ENCODE measurements around the gene P2RX6.

Gene P2RX6

GRCh38 chr22:20991252-20992055, 23.5 kb upstream of the P2RX6 start:
- in situ Hi-C loops (cut with MboI; ENCODE audit: low pct_unique_long_range_greater_than_20kb, low sequenced_read_pairs, unreplicated experiment): no loop called here
- TF ChIP-seq CTCF (IDR thresholded peaks at IDR 0.05; ENCODE audit: extremely low read depth, insufficient read depth, missing control alignments): no peak
- DNase-seq (ENCODE audit: low spot score): no peak

GRCh38 chr22:20992056-20992442, 22.9 kb upstream of the P2RX6 start:
- DNase-seq (ENCODE audit: low spot score): no peak
- no peak for TF ChIP-seq CTCF (IDR thresholded peaks at IDR 0.05; ENCODE audit: extremely low read depth, insufficient read depth, missing control alignments)
- in situ Hi-C loops (cut with MboI; ENCODE audit: low pct_unique_long_range_greater_than_20kb, low sequenced_read_pairs, unreplicated experiment): no loop called here

- TF ChIP-seq CTCF (IDR thresholded peaks at IDR 0.05; ENCODE audit: extremely low read depth, insufficient read depth, missing control alignments): no peak
- in situ Hi-C loops (cut with MboI; ENCODE audit: low pct_unique_long_range_greater_than_20kb, low sequenced_read_pairs, unreplicated experiment): no loop called here
- DNase-seq (ENCODE audit: low spot score): no peak
Measured at GRCh38 chr22:20992456-20993303, 22.3 kb upstream of the P2RX6 start.

GRCh38 chr22:20993304-20994127, 21.4 kb upstream of the P2RX6 start:
- in situ Hi-C loops (cut with MboI; ENCODE audit: low pct_unique_long_range_greater_than_20kb, low sequenced_read_pairs, unreplicated experiment): no loop called here
- no peak for TF ChIP-seq CTCF (IDR thresholded peaks at IDR 0.05; ENCODE audit: extremely low read depth, insufficient read depth, missing control alignments)
- DNase-seq (ENCODE audit: low spot score): no peak

- in situ Hi-C loops (cut with MboI; ENCODE audit: low pct_unique_long_range_greater_than_20kb, low sequenced_read_pairs, unreplicated experiment): no loop called here
Measured at GRCh38 chr22:20994128-20994901, 20.6 kb upstream of the P2RX6 start.

More at GRCh38 chr22:20994128-20994901, 20.6 kb upstream of the P2RX6 start:
- no peak for DNase-seq (ENCODE audit: low spot score)
- TF ChIP-seq CTCF (IDR thresholded peaks at IDR 0.05; ENCODE audit: extremely low read depth, insufficient read depth, missing control alignments): no peak
